K562 (cell line): ENCODE measurements around the gene GRK1. TPM values are rescaled to one million over a fixed set of nuclear protein-coding genes. Genes with fewer than 3 reads are reported as not detected.

Experiments
- HNRNPL ChIP-seq: fragments of 200-400 bp; formaldehyde crosslinking; IDR thresholded peaks from 2 replicates; pipeline ENCODE4 v1.6.1; 2017; ENCODE audit warnings: low read depth, mild to moderate bottlenecking, low read length
- MAX ChIP-seq: sonication (generic); formaldehyde crosslinking; IDR thresholded peaks from 2 replicates; pipeline ENCODE4 v1.9.0; 2022; ENCODE audit warnings: mild to moderate bottlenecking, missing genetic modification reagents
- MBD1 ChIP-seq: fragments of 250-450 bp; sonication (Bioruptor Pico); IDR thresholded peaks from 2 replicates; pipeline ENCODE4 v1.8.0; 2022; ENCODE audit warnings: inconsistent platforms
- MYC ChIP-seq, 2 experiments: fragments of 250-450 bp in 1 of 2; sonication (Bioruptor Pico) in 1 of 2; IDR thresholded peaks; 2 replicates each; pipeline versions ENCODE4 v1.5.1 to v1.6.1; 2012 to 2021; ENCODE audit warnings: low read depth in 2 of 2, borderline replicate concordance in 1 of 2, improper control_type of control experiment in 1 of 2, low read length in 1 of 2, mild to moderate bottlenecking in 1 of 2, moderate library complexity in 1 of 2
- NFIC ChIP-seq: fragments of 450-650 bp; IDR thresholded peaks from 2 replicates; pipeline ENCODE4 v1.6.1; 2017; ENCODE audit warnings: mild to moderate bottlenecking, inconsistent platforms
- RAD51 ChIP-seq: fragments of 450-650 bp; IDR thresholded peaks from 2 replicates; pipeline ENCODE4 v1.7.1; 2016; ENCODE audit warnings: low read depth, mild to moderate bottlenecking, borderline replicate concordance
- SIN3A ChIP-seq, 2 experiments: fragments of 150-350 bp in 1 of 2; IDR thresholded peaks; 2 replicates each; pipeline ENCODE4 v1.6.1; 2011 to 2016; ENCODE audit warnings: borderline replicate concordance in 2 of 2, low read depth in 2 of 2, low read length in 2 of 2, mild to moderate bottlenecking in 2 of 2, moderate library complexity in 2 of 2; ENCODE audit not compliant: control insufficient read depth in 1 of 2
- STAT5A ChIP-seq: IDR thresholded peaks from 2 replicates; pipeline ENCODE4 v1.6.1; 2012; ENCODE audit warnings: low read length, inconsistent platforms, borderline replicate concordance
- TFAP4 ChIP-seq: sonication (generic); formaldehyde crosslinking; IDR thresholded peaks from 2 replicates; pipeline ENCODE4 v1.8.0; 2022; ENCODE audit warnings: missing genetic modification reagents, mild to moderate bottlenecking, moderate library complexity, borderline replicate concordance
- ZC3H4 ChIP-seq: sonication (generic); formaldehyde crosslinking; IDR thresholded peaks from 2 replicates; pipeline ENCODE4 v1.9.0; 2021; ENCODE audit warnings: missing genetic modification reagents, borderline replicate concordance
- ZFP1 ChIP-seq: fragments of 450-650 bp; formaldehyde crosslinking; IDR thresholded peaks from 2 replicates; pipeline ENCODE4 v1.4.0; 2020; ENCODE audit warnings: mild to moderate bottlenecking, mixed read lengths
- ZNF175 ChIP-seq: fragments of 200-800 bp; sonication (Bioruptor generic); IDR thresholded peaks from 2 replicates; pipeline ENCODE4 v1.6.1; 2016; ENCODE audit warnings: low read depth, mild to moderate bottlenecking, missing genetic modification characterization, missing compliant biosample characterization
- ZZZ3 ChIP-seq: fragments of 450-650 bp; IDR thresholded peaks from 2 replicates; pipeline ENCODE4 v1.6.1; 2016; ENCODE audit warnings: antibody characterized with exemption, mild to moderate bottlenecking, moderate library complexity
- polyA plus RNA-seq, 8 experiments: library from polyadenylated mRNA; depleted of rRNA in 4 of 8; stranded (reverse) in 5 of 8; unstranded in 3 of 8; fragments of >200 nt; fragmentation: Nextera tagmentation in 2 of 8; fragmentation: Illumina TruSeq in 1 of 8; extraction: Ambion mirVana in 2 of 8; extraction: Trizol in 1 of 8; gene quantifications; 2 replicates each; pipeline versions ENCODE4 v1.2.1 to v1.2.3, GENCODE V29; 2011 to 2014; ENCODE audit warnings: inconsistent platforms in 1 of 8, missing spikeins in 1 of 8
- total RNA-seq, 7 experiments: library from RNA; depleted of rRNA in 6 of 7; stranded (reverse); fragments of >200 nt in 6 of 7; fragmentation: Illumina TruSeq in 2 of 7; extraction: Trizol in 2 of 7; gene quantifications; 2 replicates each; pipeline versions ENCODE4 v1.2.1 to v1.2.3, GENCODE V29; 2011 to 2021; ENCODE audit warnings: low replicate concordance in 1 of 7
- TF ChIP-seq, protein P1 (sequence below): sonication (generic); formaldehyde crosslinking; IDR thresholded peaks from 2 replicates; pipeline ENCODE4 v1.4.0; 2020; ENCODE audit warnings: mild to moderate bottlenecking, missing genetic modification reagents
- TF ChIP-seq, protein P2 (sequence below): sonication (generic); IDR thresholded peaks from 2 replicates; pipeline ENCODE4 v1.6.1; 2016

GRK1 gene
- total and polyA plus RNA-seq, 9 of the 15 experiments (the other 6 are each of a cell fraction or from before 2014, with no cell fraction given): 0.09 TPM; not detected in 8

DNA sequence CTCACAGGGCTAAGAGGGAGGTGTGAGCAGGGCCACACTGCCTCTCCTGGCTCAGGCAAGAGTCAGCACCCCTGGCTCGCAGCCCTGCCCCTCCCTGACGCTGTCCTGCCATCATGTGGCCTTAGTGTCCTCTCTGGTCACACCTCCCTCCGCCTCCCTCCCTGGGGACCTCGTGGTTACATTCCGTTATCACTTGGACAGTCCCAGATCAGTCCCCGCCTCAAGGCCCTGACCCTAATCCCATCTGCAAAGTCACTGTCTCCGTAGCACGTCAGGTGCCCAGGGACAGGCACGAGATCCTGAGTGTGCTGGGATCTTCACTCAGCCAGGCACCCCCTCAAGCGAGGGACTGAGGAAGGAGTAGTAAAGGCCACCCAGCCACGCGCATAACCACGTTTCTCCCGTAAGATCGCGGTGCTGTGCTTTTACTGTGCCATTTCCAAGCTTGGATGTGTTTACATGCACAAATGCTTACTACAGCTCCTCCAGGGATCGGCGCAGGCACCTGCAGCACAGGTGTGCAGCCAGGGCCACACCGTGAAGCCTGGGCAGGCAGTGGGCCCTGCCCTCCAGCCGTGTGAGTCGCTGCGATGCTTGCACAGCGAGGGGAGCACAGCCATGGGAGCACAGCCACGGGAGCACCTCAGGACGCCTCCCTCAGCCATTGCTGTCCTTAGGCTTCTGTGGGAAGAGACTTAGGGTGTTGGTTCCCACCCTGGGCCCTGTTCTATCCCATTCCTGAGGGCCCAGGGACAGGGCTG, 81.3 kb downstream of the GRK1 start (continued):
- TF ChIP-seq HNRNPL (no peak), MBD1 (CRISPR knock-in tag) (no peak), RAD51 (peak; percentile 63), SIN3A (IDR thresholded peaks at IDR 0.05; ENCODE audit: borderline replicate concordance in 2 of 2, control insufficient read depth in 1 of 2, low read depth in 2 of 2, low read length in 2 of 2) (no peak), MAX (CRISPR knock-in tag) (peak; percentile 95), STAT5A (no peak), NFIC (no peak), ZZZ3 (no peak), TFAP4 (peak; percentile 70; the same call in 1 of the 2 replicates), ZNF175 (CRISPR knock-in tag) (no peak), ZC3H4 (CRISPR knock-in tag) (no peak), MYC (IDR thresholded peaks at IDR 0.05; ENCODE audit: low read depth, low read length) (peak; percentile 76), MYC (CRISPR knock-in tag; IDR thresholded peaks at IDR 0.05; ENCODE audit: borderline replicate concordance, low read depth) (no peak), ZFP1 (CRISPR knock-in tag) (no peak)
- TF ChIP-seq, protein P1, sequence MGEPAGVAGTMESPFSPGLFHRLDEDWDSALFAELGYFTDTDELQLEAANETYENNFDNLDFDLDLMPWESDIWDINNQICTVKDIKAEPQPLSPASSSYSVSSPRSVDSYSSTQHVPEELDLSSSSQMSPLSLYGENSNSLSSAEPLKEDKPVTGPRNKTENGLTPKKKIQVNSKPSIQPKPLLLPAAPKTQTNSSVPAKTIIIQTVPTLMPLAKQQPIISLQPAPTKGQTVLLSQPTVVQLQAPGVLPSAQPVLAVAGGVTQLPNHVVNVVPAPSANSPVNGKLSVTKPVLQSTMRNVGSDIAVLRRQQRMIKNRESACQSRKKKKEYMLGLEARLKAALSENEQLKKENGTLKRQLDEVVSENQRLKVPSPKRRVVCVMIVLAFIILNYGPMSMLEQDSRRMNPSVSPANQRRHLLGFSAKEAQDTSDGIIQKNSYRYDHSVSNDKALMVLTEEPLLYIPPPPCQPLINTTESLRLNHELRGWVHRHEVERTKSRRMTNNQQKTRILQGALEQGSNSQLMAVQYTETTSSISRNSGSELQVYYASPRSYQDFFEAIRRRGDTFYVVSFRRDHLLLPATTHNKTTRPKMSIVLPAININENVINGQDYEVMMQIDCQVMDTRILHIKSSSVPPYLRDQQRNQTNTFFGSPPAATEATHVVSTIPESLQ (CRISPR knock-in tag): no peak
- TF ChIP-seq, protein P2, sequence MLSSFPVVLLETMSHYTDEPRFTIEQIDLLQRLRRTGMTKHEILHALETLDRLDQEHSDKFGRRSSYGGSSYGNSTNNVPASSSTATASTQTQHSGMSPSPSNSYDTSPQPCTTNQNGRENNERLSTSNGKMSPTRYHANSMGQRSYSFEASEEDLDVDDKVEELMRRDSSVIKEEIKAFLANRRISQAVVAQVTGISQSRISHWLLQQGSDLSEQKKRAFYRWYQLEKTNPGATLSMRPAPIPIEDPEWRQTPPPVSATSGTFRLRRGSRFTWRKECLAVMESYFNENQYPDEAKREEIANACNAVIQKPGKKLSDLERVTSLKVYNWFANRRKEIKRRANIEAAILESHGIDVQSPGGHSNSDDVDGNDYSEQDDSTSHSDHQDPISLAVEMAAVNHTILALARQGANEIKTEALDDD: no peak
